GM23338 (cell line): Measurements from ENCODE around the gene TOMM40. TPM values are rescaled to one million over a fixed set of nuclear protein-coding genes. Genes with fewer than 3 reads are reported as not detected.

Experiments used
- ATAC-seq: fragments of 200-7000 bp; cut with Tn5 transposase; 3 replicates; pipeline ENCODE4 v1.9.1; 2020
- DNase-seq: peaks from one replicate; pipeline ENCODE4 v3.0.0-alpha.2; 2015; ENCODE audit warnings: low spot score
- H2AFZ ChIP-seq: fragments of 200-600 bp; sonication (generic); 2 replicates; pipeline ENCODE4 v1.8.0; 2016; ENCODE audit warnings: antibody characterized with exemption, mild to moderate bottlenecking, moderate library complexity
- H3F3A ChIP-seq: fragments of 200-600 bp; sonication (generic); replicated peaks from 2 replicates; pipeline ENCODE4 v1.8.0; 2017; ENCODE audit warnings: antibody characterized with exemption, mixed run types, low read depth
- H3K27ac ChIP-seq: fragments of 200-600 bp; sonication (generic); 2 replicates; pipeline ENCODE4 v1.6.1; 2016; ENCODE audit warnings: low read depth
- H3K27me3 ChIP-seq: fragments of 200-600 bp; sonication (generic); 2 replicates; pipeline ENCODE4 v1.8.0; 2016; ENCODE audit warnings: mild to moderate bottlenecking, mixed run types, moderate library complexity; ENCODE audit not compliant: insufficient read depth
- H3K36me3 ChIP-seq: fragments of 200-600 bp; sonication (generic); 2 replicates; pipeline ENCODE4 v1.8.0; 2016; ENCODE audit warnings: mild to moderate bottlenecking; ENCODE audit not compliant: insufficient read depth
- H3K4me1 ChIP-seq: fragments of 200-600 bp; sonication (generic); 2 replicates; pipeline ENCODE4 v1.8.0; 2016; ENCODE audit warnings: mild to moderate bottlenecking, moderate library complexity; ENCODE audit not compliant: insufficient read depth
- H3K4me2 ChIP-seq: fragments of 200-600 bp; sonication (generic); 2 replicates; pipeline ENCODE4 v1.7.1; 2017; ENCODE audit warnings: mixed run types
- H3K4me3 ChIP-seq: fragments of 200-600 bp; sonication (generic); 2 replicates; pipeline ENCODE4 v1.6.1; 2016; ENCODE audit warnings: mixed run types
- H3K79me2 ChIP-seq: fragments of 200-600 bp; sonication (generic); replicated peaks from 2 replicates; pipeline ENCODE4 v1.8.0; 2017; ENCODE audit warnings: mild to moderate bottlenecking; ENCODE audit not compliant: insufficient read depth
- H3K9me2 ChIP-seq: fragments of 200-600 bp; sonication (generic); 2 replicates; pipeline ENCODE4 v1.8.0; 2017; ENCODE audit not compliant: insufficient read depth
- H4K20me1 ChIP-seq: fragments of 200-600 bp; sonication (generic); replicated peaks from 2 replicates; pipeline ENCODE4 v1.8.0; 2017; ENCODE audit warnings: mild to moderate bottlenecking; ENCODE audit not compliant: insufficient read depth
- H3K27ac Mint-ChIP-seq: 2 replicates; pipeline ENCODE4 v1.8.0; 2020; ENCODE audit warnings: inconsistent platforms, mild to moderate bottlenecking, moderate library complexity, mixed read lengths
- H3K27me3 Mint-ChIP-seq: 3 replicates; pipeline ENCODE4 v1.8.0; 2022; ENCODE audit warnings: low read depth, mild to moderate bottlenecking, moderate library complexity, mixed read lengths, inconsistent platforms; ENCODE audit not compliant: insufficient read depth, poor library complexity
- H3K36me3 Mint-ChIP-seq: 3 replicates; pipeline ENCODE4 v1.8.0; 2021; ENCODE audit warnings: low read depth, mild to moderate bottlenecking, inconsistent platforms, moderate library complexity, mixed read lengths
- H3K4me1 Mint-ChIP-seq: 3 replicates; pipeline ENCODE4 v1.8.0; 2020; ENCODE audit warnings: mild to moderate bottlenecking, inconsistent platforms, mixed read lengths
- H3K4me3 Mint-ChIP-seq: 3 replicates; pipeline ENCODE4 v1.8.0; 2021; ENCODE audit warnings: moderate library complexity, mild to moderate bottlenecking, inconsistent platforms, mixed read lengths
- H3K9me3 Mint-ChIP-seq: 3 replicates; pipeline ENCODE4 v1.8.0; 2020; ENCODE audit warnings: moderate library complexity, mild to moderate bottlenecking, inconsistent platforms, mixed read lengths
- CREB1 ChIP-seq: fragments of 250-450 bp; sonication (Bioruptor Pico); IDR thresholded peaks from 2 replicates; pipeline ENCODE4 v1.5.0; 2020; ENCODE audit warnings: low read depth, mild to moderate bottlenecking, moderate library complexity
- EZH2 ChIP-seq: fragments of 200-600 bp; sonication (generic); IDR thresholded peaks from one replicate; pipeline ENCODE4 v1.8.0; 2017; ENCODE audit warnings: antibody characterized with exemption, mild to moderate bottlenecking, low read depth; ENCODE audit not compliant: unreplicated experiment
- EZH2phosphoT487 ChIP-seq: fragments of 200-600 bp; sonication (generic); IDR thresholded peaks from one replicate; pipeline ENCODE4 v1.8.1; 2018; ENCODE audit warnings: antibody characterized with exemption; ENCODE audit not compliant: unreplicated experiment
- JUNB ChIP-seq: IDR thresholded peaks from one replicate; pipeline ENCODE4 v1.6.1; 2016; ENCODE audit warnings: antibody characterized with exemption; ENCODE audit not compliant: unreplicated experiment
- NANOG ChIP-seq: IDR thresholded peaks from 2 replicates; pipeline ENCODE4 v1.6.1; 2016; ENCODE audit warnings: antibody characterized with exemption, borderline replicate concordance
- POLR2AphosphoS5 ChIP-seq: IDR thresholded peaks from 2 replicates; pipeline ENCODE4 v1.6.1; 2016; ENCODE audit warnings: antibody characterized with exemption, low read depth
- STAT1 ChIP-seq: IDR thresholded peaks from one replicate; pipeline ENCODE4 v1.6.1; 2016; ENCODE audit warnings: antibody characterized with exemption; ENCODE audit not compliant: unreplicated experiment
- ZNF114 ChIP-seq: fragments of 250-450 bp; sonication (Bioruptor Pico); IDR thresholded peaks from 2 replicates; pipeline ENCODE4 v1.5.0; 2020; ENCODE audit warnings: mild to moderate bottlenecking, moderate library complexity
- ZNF331 ChIP-seq: fragments of 250-450 bp; sonication (Bioruptor Pico); IDR thresholded peaks from 2 replicates; pipeline ENCODE4 v1.5.0; 2020; ENCODE audit warnings: low read depth, mild to moderate bottlenecking, moderate library complexity
- polyA plus RNA-seq: library from polyadenylated mRNA; unstranded; fragments of >200 nt; fragmentation: Nextera tagmentation; extraction: Ambion mirVana; gene quantifications from 2 replicates; pipeline ENCODE4 v1.2.1, GENCODE V29; 2016
- total RNA-seq: library from RNA; depleted of rRNA; stranded (reverse); fragments of >200 nt; shearing (Covaris generic); gene quantifications from 2 replicates; pipeline ENCODE4 v1.2.3, GENCODE V29; 2014
- TF ChIP-seq, protein P1 (sequence below): IDR thresholded peaks from 2 replicates; pipeline ENCODE4 v1.6.1; 2016; ENCODE audit warnings: antibody characterized with exemption
- TF ChIP-seq, protein P2 (sequence below), 2 experiments: fragments of 200-600 bp in 1 of 2; sonication (generic) in 1 of 2; conservative IDR thresholded peaks; 2 replicates each; pipeline versions ENCODE4 v1.5.1 to v1.6.1; 2016 to 2017; ENCODE audit warnings: antibody characterized with exemption in 2 of 2, low read depth in 2 of 2, mild to moderate bottlenecking in 2 of 2, moderate library complexity in 1 of 2
- TF ChIP-seq, protein P3 (sequence below): IDR thresholded peaks from one replicate; pipeline ENCODE4 v1.6.1; 2018; ENCODE audit warnings: antibody characterized with exemption; ENCODE audit not compliant: unreplicated experiment

TOMM40 gene
- total and polyA plus RNA-seq, 2 experiments from 2014 or later: 142 to 273 TPM

DNA sequence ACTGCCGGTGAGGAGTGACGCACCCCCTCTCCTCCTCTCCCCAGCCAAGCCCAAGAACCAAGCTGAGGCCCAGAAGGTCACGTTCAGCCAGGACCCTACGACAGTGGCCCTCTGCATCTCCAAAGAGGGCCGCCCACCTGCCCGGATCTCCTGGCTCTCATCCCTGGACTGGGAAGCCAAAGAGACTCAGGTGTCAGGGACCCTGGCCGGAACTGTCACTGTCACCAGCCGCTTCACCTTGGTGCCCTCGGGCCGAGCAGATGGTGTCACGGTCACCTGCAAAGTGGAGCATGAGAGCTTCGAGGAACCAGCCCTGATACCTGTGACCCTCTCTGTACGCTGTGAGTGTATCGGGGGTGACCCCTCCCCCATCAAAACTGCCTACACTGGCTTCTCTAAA lies 19.2 kb upstream of the TOMM40 start:
- ATAC-seq (no peak), DNase-seq (no peak)
- Histone ChIP-seq H3K27me3 (no peaks in the 10 kb centered on the region), H3K79me2 (peaks cover 4% of the 10 kb centered on the region; the same call in 1 of the 2 replicates), H2AFZ (no peak overlapping the region), H3K36me3 (peaks cover 26% of the 10 kb centered on the region), H3K4me2 (no peak overlapping the region), H3F3A (0 out of 2 replicates have a peak, but pooled peaks cover 18% of the 10 kb centered on the region), H3K9me2 (no peaks in the 10 kb centered on the region), H3K4me1 (peaks cover 7% of the 10 kb centered on the region; the same call in 1 of the 2 replicates), H4K20me1 (peaks cover 12% of the 10 kb centered on the region), H3K4me3 (no peak overlapping the region), H3K27ac (no peak overlapping the region)
- Mint-ChIP-seq H3K27me3 (peaks cover 12% of the 10 kb centered on the region), H3K9me3 (no peaks in the 10 kb centered on the region), H3K4me3 (no peak overlapping the region), H3K27ac (no peak overlapping the region), H3K4me1 (peaks cover 9% of the 10 kb centered on the region), H3K36me3 (peaks cover 82% of the 10 kb centered on the region)
- TF ChIP-seq NANOG (no peak), EZH2phosphoT487 (no peak), POLR2AphosphoS5 (no peak), ZNF114 (CRISPR knock-in tag) (no peak), STAT1 (no peak), ZNF331 (CRISPR knock-in tag) (no peak), EZH2 (no peak)
- TF ChIP-seq, protein P1, sequence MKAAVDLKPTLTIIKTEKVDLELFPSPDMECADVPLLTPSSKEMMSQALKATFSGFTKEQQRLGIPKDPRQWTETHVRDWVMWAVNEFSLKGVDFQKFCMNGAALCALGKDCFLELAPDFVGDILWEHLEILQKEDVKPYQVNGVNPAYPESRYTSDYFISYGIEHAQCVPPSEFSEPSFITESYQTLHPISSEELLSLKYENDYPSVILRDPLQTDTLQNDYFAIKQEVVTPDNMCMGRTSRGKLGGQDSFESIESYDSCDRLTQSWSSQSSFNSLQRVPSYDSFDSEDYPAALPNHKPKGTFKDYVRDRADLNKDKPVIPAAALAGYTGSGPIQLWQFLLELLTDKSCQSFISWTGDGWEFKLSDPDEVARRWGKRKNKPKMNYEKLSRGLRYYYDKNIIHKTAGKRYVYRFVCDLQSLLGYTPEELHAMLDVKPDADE: no peak
- TF ChIP-seq, protein P2, sequence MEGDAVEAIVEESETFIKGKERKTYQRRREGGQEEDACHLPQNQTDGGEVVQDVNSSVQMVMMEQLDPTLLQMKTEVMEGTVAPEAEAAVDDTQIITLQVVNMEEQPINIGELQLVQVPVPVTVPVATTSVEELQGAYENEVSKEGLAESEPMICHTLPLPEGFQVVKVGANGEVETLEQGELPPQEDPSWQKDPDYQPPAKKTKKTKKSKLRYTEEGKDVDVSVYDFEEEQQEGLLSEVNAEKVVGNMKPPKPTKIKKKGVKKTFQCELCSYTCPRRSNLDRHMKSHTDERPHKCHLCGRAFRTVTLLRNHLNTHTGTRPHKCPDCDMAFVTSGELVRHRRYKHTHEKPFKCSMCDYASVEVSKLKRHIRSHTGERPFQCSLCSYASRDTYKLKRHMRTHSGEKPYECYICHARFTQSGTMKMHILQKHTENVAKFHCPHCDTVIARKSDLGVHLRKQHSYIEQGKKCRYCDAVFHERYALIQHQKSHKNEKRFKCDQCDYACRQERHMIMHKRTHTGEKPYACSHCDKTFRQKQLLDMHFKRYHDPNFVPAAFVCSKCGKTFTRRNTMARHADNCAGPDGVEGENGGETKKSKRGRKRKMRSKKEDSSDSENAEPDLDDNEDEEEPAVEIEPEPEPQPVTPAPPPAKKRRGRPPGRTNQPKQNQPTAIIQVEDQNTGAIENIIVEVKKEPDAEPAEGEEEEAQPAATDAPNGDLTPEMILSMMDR (conservative IDR thresholded peaks at IDR 0.05; ENCODE audit: low read depth in 2 of 2): no peak
- TF ChIP-seq, protein P3, sequence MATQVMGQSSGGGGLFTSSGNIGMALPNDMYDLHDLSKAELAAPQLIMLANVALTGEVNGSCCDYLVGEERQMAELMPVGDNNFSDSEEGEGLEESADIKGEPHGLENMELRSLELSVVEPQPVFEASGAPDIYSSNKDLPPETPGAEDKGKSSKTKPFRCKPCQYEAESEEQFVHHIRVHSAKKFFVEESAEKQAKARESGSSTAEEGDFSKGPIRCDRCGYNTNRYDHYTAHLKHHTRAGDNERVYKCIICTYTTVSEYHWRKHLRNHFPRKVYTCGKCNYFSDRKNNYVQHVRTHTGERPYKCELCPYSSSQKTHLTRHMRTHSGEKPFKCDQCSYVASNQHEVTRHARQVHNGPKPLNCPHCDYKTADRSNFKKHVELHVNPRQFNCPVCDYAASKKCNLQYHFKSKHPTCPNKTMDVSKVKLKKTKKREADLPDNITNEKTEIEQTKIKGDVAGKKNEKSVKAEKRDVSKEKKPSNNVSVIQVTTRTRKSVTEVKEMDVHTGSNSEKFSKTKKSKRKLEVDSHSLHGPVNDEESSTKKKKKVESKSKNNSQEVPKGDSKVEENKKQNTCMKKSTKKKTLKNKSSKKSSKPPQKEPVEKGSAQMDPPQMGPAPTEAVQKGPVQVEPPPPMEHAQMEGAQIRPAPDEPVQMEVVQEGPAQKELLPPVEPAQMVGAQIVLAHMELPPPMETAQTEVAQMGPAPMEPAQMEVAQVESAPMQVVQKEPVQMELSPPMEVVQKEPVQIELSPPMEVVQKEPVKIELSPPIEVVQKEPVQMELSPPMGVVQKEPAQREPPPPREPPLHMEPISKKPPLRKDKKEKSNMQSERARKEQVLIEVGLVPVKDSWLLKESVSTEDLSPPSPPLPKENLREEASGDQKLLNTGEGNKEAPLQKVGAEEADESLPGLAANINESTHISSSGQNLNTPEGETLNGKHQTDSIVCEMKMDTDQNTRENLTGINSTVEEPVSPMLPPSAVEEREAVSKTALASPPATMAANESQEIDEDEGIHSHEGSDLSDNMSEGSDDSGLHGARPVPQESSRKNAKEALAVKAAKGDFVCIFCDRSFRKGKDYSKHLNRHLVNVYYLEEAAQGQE: no peak

DNA sequence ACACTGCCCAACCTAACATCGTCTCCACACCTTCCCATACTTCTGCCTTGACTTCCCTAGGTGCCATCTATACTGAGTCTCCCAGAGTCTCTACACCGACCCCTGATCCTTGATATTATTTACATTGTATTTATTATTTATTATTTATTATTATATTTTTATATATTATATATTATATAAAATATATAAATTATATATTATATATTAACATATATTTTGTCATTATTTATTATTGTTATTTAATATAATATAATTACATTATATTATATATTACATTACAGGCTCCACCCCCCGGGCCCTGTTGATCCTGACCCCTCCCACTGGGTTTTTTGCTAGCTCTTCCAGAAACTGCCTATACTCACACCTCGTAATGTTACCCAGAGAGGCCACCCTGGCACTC lies 18.4 kb upstream of the TOMM40 start:
- Histone ChIP-seq H3K36me3 (peaks cover 26% of the 10 kb centered on the region), H3F3A (0 out of 2 replicates have a peak, but pooled peaks cover 24% of the 10 kb centered on the region), H2AFZ (no peak overlapping the region), H3K27ac (no peak overlapping the region), H4K20me1 (peaks cover 17% of the 10 kb centered on the region), H3K27me3 (no peaks in the 10 kb centered on the region), H3K9me2 (no peaks in the 10 kb centered on the region), H3K79me2 (0 out of 2 replicates have a peak, but pooled peaks cover under 1% of the 10 kb centered on the region), H3K4me1 (peaks cover 16% of the 10 kb centered on the region), H3K4me3 (no peak overlapping the region), H3K4me2 (no peak overlapping the region)
- no peak for DNase-seq
- ATAC-seq: no peak
- Mint-ChIP-seq H3K27ac (no peak overlapping the region), H3K9me3 (no peaks in the 10 kb centered on the region), H3K4me3 (no peak overlapping the region), H3K4me1 (peaks cover 17% of the 10 kb centered on the region), H3K27me3 (peaks cover 13% of the 10 kb centered on the region), H3K36me3 (peaks cover 82% of the 10 kb centered on the region)
- no peak for TF ChIP-seq CREB1 (CRISPR knock-in tag)
- TF ChIP-seq STAT1: no peak
- TF ChIP-seq, protein P1: no peak
- TF ChIP-seq, protein P3: no peak
- no peak for TF ChIP-seq JUNB
- TF ChIP-seq EZH2phosphoT487: no peak
